K562 (cell line): ENCODE measurements around the gene FSTL4. TPM values are rescaled to one million over a fixed set of nuclear protein-coding genes. Genes with fewer than 3 reads are reported as not detected.
A peak's percentile ranks its signal among the peaks of the same experiment; 100 is the strongest.

Source experiments
- ATAC-seq: fragments of 200-7000 bp; cut with Tn5 transposase; 3 replicates; pipeline ENCODE4 v1.9.1; 2020; ENCODE audit warnings: moderate library complexity
- BruUV-seq: library from RNA; stranded (reverse); fragments of 400-500 nt; replicated peaks from 2 replicates; lab custom pipeline; 2021; lab: Mats Ljungman, UMichigan
- CTCF ChIA-PET: fragments of 300-600 bp; formaldehyde crosslinking; extraction: SDS; loops from one replicate; lab custom pipeline; 2021; ENCODE audit warnings: low intra/inter-chr PET ratio; lab: Yijun Ruan, JAX
- POLR2A ChIA-PET: fragments of 300-600, 350-650 bp; sonication (Branson Sonifier 250); formaldehyde crosslinking; extraction: SDS; loops from one replicate; lab custom pipeline; 2021; ENCODE audit warnings: antibody characterized with exemption, inconsistent platforms; lab: Yijun Ruan, JAX
- DNase-seq, 4 experiments: peaks; one replicate each; pipeline versions ENCODE4 v3.0.0 to v3.0.0-alpha.2; 2011 to 2018; ENCODE audit warnings: low spot score in 3 of 4, mixed read lengths in 3 of 4; ENCODE audit errors: extremely low read depth in 1 of 4
- FAIRE-seq: peaks from 2 replicates; lab custom pipeline; 2011; peaks lifted over from hg19 to GRCh38; lab: Jason Lieb, UNC
- H2AFZ ChIP-seq: 2 replicates; pipeline ENCODE4 v1.6.0; 2011; ENCODE audit warnings: low read depth, low read length, control low read depth, inconsistent platforms
- H3K27ac ChIP-seq: fragments of 200-600 bp; 3 replicates; pipeline ENCODE4 v1.8.0; 2011; ENCODE audit warnings: low read depth, mild to moderate bottlenecking, control low read depth, inconsistent platforms, low read length, moderate library complexity, mixed read lengths; ENCODE audit errors: extremely low read depth
- H3K27me3 ChIP-seq, 2 experiments: fragments of 300-600 bp in 1 of 2; 2 replicates in 1 of 2; 3 replicates in 1 of 2; pipeline versions ENCODE4 v1.6.0 to v1.8.0; 2011; ENCODE audit warnings: inconsistent platforms in 2 of 2, low read length in 2 of 2, mild to moderate bottlenecking in 1 of 2, mixed read lengths in 1 of 2, moderate library complexity in 1 of 2; ENCODE audit not compliant: control insufficient read depth in 2 of 2, insufficient read depth in 2 of 2
- H3K36me3 ChIP-seq: fragments of 300-600 bp; 3 replicates; pipeline ENCODE4 v1.8.0; 2011; ENCODE audit warnings: mild to moderate bottlenecking, low read length, inconsistent platforms; ENCODE audit not compliant: control insufficient read depth, insufficient read depth
- H3K4me1 ChIP-seq, 2 experiments: fragments of 200-600 bp in 1 of 2; replicated peaks in 1 of 2; 2 replicates in 1 of 2; 3 replicates in 1 of 2; pipeline versions ENCODE4 v1.5.1 to v1.8.0; 2011; ENCODE audit warnings: inconsistent platforms in 2 of 2, low read length in 2 of 2, mild to moderate bottlenecking in 1 of 2, mixed read lengths in 1 of 2, moderate library complexity in 1 of 2; ENCODE audit not compliant: control insufficient read depth in 2 of 2, insufficient read depth in 2 of 2
- H3K4me2 ChIP-seq: 2 replicates; pipeline ENCODE4 v1.6.1; 2011; ENCODE audit warnings: low read length, control low read depth, inconsistent platforms, mixed read lengths; ENCODE audit not compliant: insufficient read depth
- H3K4me3 ChIP-seq: fragments of 200-600 bp; sonication (generic), shearing (Covaris generic); 2 replicates; pipeline ENCODE4 v1.5.1; 2016; ENCODE audit warnings: control low read depth, inconsistent platforms
- H3K79me2 ChIP-seq: fragments of 200-600 bp; 3 replicates; pipeline ENCODE4 v1.8.0; 2011; ENCODE audit warnings: low read length, inconsistent platforms; ENCODE audit not compliant: control insufficient read depth, insufficient read depth
- H3K9ac ChIP-seq, 2 experiments: 2 replicates each; pipeline versions ENCODE4 v1.6.0 to v1.6.1; 2011; ENCODE audit warnings: low read depth in 2 of 2, low read length in 2 of 2, control low read depth in 1 of 2, inconsistent platforms in 1 of 2, mild to moderate bottlenecking in 1 of 2, mixed read lengths in 1 of 2; ENCODE audit not compliant: insufficient read depth in 1 of 2
- H3K9me1 ChIP-seq: one replicate; pipeline ENCODE4 v1.6.0; 2011; ENCODE audit warnings: inconsistent platforms, mild to moderate bottlenecking, low read length, moderate library complexity; ENCODE audit not compliant: control insufficient read depth, insufficient read depth
- H3K9me3 ChIP-seq: replicated peaks from 2 replicates; pipeline ENCODE4 v1.5.1; 2011; ENCODE audit warnings: low read depth, low read length, inconsistent platforms; ENCODE audit not compliant: control insufficient read depth, insufficient read depth
- H4K20me1 ChIP-seq: replicated peaks from 2 replicates; pipeline ENCODE4 v1.6.1; 2011; ENCODE audit warnings: low read length, inconsistent platforms, mixed read lengths; ENCODE audit not compliant: control insufficient read depth, insufficient read depth
- GATAD2A ChIP-seq: fragments of 450-650 bp; IDR thresholded peaks from 2 replicates; pipeline ENCODE4 v1.6.1; 2017
- PRMT5 ChIP-seq: sonication (generic); formaldehyde crosslinking; IDR thresholded peaks from 2 replicates; pipeline ENCODE4 v1.5.0; 2020; ENCODE audit warnings: missing genetic modification reagents
- SPI1 ChIP-seq: IDR thresholded peaks from 2 replicates; pipeline ENCODE4 v1.6.1; 2011; ENCODE audit warnings: low read depth, low read length, control low read depth, borderline replicate concordance
- ZBTB34 ChIP-seq: fragments of 250-450 bp; sonication (Bioruptor Pico); IDR thresholded peaks from 2 replicates; pipeline ENCODE4 v1.8.0; 2021; ENCODE audit warnings: mild to moderate bottlenecking, moderate library complexity
- whole genome bisulfite sequencing: fragments of 100-300 bp; shearing (Covaris generic); methylation state at CpG from one replicate; pipeline ENCODE4 v1.1.6; 2016; ENCODE audit warnings: low coverage, mixed read lengths; ENCODE audit not compliant: insufficient coverage; ENCODE audit errors: missing lambda C conversion rate; 5-methylcytosine and 5-hydroxymethylcytosine counted together
- in situ Hi-C: fragments of 300-500 bp; cut with MboI; formaldehyde crosslinking; loops from 4 replicates; pipeline ENCODE4 v1.15.0; 2018; ENCODE audit warnings: inconsistent platforms, mixed read lengths
- intact Hi-C: fragments of 100-400 bp; cut with micrococcal nuclease; formaldehyde crosslinking; loops from 2 replicates; pipeline ENCODE4 v1.14.2; 2022
- polyA plus RNA-seq, 8 experiments: library from polyadenylated mRNA; depleted of rRNA in 4 of 8; stranded (reverse) in 5 of 8; unstranded in 3 of 8; fragments of >200 nt; fragmentation: Nextera tagmentation in 2 of 8; fragmentation: Illumina TruSeq in 1 of 8; extraction: Ambion mirVana in 2 of 8; extraction: Trizol in 1 of 8; gene quantifications; 2 replicates each; pipeline versions ENCODE4 v1.2.1 to v1.2.3, GENCODE V29; 2011 to 2014; ENCODE audit warnings: inconsistent platforms in 1 of 8, missing spikeins in 1 of 8
- total RNA-seq, 7 experiments: library from RNA; depleted of rRNA in 6 of 7; stranded (reverse); fragments of >200 nt in 6 of 7; fragmentation: Illumina TruSeq in 2 of 7; extraction: Trizol in 2 of 7; gene quantifications; 2 replicates each; pipeline versions ENCODE4 v1.2.1 to v1.2.3, GENCODE V29; 2011 to 2021; ENCODE audit warnings: low replicate concordance in 1 of 7

FSTL4 gene
- total and polyA plus RNA-seq, 9 of the 15 experiments (the other 6 are each of a cell fraction or from before 2014, with no cell fraction given) = 0.08 to 0.18 (median 0.10) TPM; not detected in 5

DNA sequence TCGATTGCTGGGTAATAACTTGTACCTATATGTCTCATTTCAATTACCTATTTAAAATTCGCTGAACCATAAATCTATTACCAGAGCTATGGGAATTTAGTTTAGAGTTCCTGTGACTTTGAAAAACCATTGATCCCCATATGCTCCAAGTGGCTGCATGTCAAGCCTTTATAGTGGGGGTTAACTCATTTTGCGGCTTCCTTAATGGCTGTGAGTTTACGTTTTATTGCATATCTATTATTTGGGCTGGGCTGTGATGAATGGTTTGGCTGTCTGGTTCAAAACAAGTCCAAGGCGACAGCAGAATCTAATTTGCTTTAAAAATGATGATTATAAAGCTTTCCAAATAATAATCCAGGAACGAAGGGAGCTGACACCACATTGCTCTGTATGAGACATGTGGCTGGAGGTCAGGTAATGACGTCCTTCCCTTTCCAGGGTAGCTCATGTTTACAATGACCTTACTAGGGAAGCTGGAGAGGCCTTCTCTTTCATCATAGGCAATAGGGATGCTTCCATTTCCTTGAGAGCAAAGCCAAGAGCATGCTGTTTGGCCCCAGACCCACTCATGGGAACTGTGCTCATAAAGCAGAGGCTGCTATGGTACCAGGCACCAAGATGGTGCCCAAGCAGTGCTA, 302.2 kb downstream of the FSTL4 start:
- BruUV-seq = no TSS peak
- H3K9ac ChIP-seq = no peak overlapping the region
- no peaks in the 10 kb centered on the region for H3K4me1 ChIP-seq
- ChIA-PET POLR2A (interaction anchor here (1.5 kb wide), 1 partner anchor 192 kb away, joined by 3 read pairs; no protein-coding TSS in a partner anchor), CTCF (no interaction called here)
- DNase-seq = no peak
- TF ChIP-seq GATAD2A = no peak
- no peak for TF ChIP-seq PRMT5 (CRISPR knock-in tag)
- H3K27me3 ChIP-seq = peaks cover 19 to 48% of the 10 kb centered on the region in 2 experiments; a peak in 4 of 5 replicates
- H3K4me3 ChIP-seq = no peak overlapping the region
- H3K9me1 ChIP-seq = no peaks in the 10 kb centered on the region
- H4K20me1 ChIP-seq = 0 out of 2 replicates have a peak, but pooled peaks cover 5% of the 10 kb centered on the region
- H3K4me2 ChIP-seq = no peak overlapping the region
- no peaks in the 10 kb centered on the region for H3K9me3 ChIP-seq
- WGBS = 2% methylated on average over 7 of the region's 7 CpGs
- H3K36me3 ChIP-seq = no peaks in the 10 kb centered on the region
- in situ Hi-C loops = no loop called here
- ATAC-seq = no peak
- no peak overlapping the region for H2AFZ ChIP-seq
- no peaks in the 10 kb centered on the region for H3K79me2 ChIP-seq
- no peak for FAIRE-seq
- intact Hi-C loops = no loop called here
- H3K27ac ChIP-seq = no peak overlapping the region

DNA sequence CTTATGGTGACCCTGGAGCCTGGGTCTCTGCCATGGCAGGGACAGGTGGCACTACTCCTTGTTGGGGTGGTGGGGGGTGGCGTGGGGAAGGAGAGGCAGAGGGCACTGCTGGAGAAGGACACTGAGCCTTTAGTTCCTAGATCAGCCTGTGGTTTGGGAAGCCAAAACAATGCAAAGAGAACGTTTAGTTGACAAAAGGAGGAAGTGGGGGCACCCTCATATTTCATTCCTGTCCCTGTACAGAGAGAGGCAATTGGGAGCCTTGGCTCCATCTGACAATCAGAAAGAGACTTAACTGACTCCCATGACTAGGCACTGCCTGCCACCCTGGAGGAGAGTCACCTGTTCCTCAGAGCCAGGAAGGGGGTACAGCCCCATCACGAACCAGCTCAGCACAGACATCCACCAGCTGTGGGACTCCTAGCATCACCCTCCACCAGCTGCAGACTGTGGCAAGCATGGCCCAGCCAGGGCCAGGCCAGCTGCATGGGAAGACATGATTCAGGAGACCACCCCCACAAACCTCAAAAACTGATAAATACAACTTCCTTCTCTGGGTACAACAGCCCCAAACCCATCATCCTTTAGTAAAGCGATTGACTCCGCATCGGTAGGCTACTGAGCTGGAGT, 303.1 kb downstream of the FSTL4 start:
- 0% methylated on average over 5 of the region's 6 CpGs for WGBS
- no peaks in the 10 kb centered on the region for H3K9me3 ChIP-seq
- 0 out of 2 replicates have a peak, but pooled peaks cover 5% of the 10 kb centered on the region for H4K20me1 ChIP-seq
- no peak overlapping the region for H3K27ac ChIP-seq
- DNase-seq = no peak
- in situ Hi-C loops (no loop called here), intact Hi-C loops (no loop called here)
- no peak for FAIRE-seq
- TF ChIP-seq SPI1 = peak; percentile 49; the same call in 1 of the 2 replicates
- no peak for TF ChIP-seq ZBTB34 (CRISPR knock-in tag)
- no peak overlapping the region for H2AFZ ChIP-seq
- ChIA-PET CTCF (no interaction called here), POLR2A (interaction anchor here (1.2 to 1.5 kb wide), 2 partner anchors 10 to 191 kb away, joined by 3 to 6 read pairs; no protein-coding TSS in a partner anchor)
- no peaks in the 10 kb centered on the region for H3K4me1 ChIP-seq
- H3K9ac ChIP-seq = peak overlapping the region in 1 of 2 experiments; percentile 27; a peak in 1 of 4 replicates
- H3K27me3 ChIP-seq = peaks cover 19 to 55% of the 10 kb centered on the region in 2 experiments; a peak in 4 of 5 replicates
- no peaks in the 10 kb centered on the region for H3K36me3 ChIP-seq
- H3K9me1 ChIP-seq = no peaks in the 10 kb centered on the region
- H3K4me3 ChIP-seq = no peak overlapping the region
- BruUV-seq = no TSS peak
- ATAC-seq = no peak
- no peaks in the 10 kb centered on the region for H3K79me2 ChIP-seq
- no peak overlapping the region for H3K4me2 ChIP-seq
